HL-60 (cell line): Measurements from ENCODE around the gene PSMA5.

ENCODE experiments used
- CTCF ChIP-seq: IDR thresholded peaks from one replicate; pipeline ENCODE4 v1.5.1; 2011; ENCODE audit warnings: low read length, control low read depth, inconsistent platforms; ENCODE audit not compliant: insufficient read depth
- POLR2AphosphoS5 ChIP-seq: IDR thresholded peaks from 2 replicates; pipeline ENCODE4 v1.6.1; 2012; ENCODE audit warnings: low read depth

GRCh38 chr1:109466452-109467300 is 40.4 kb upstream of the PSMA5 start, which contains the start of gene SYPL2:
- no peak for TF ChIP-seq CTCF
- no peak for TF ChIP-seq POLR2AphosphoS5
